HG03135 (cell line): ENCODE results near the gene ALG14.
"Not testable (repeated sequence)": the region's sequence is repeated elsewhere in the genome, so short reads cannot be mapped to it uniquely, and the experiment has no call there.

Experiments used
- ATAC-seq: cut with Tn5 transposase; IDR thresholded peaks from one replicate; pipeline ENCODE4 v1.9.1; 2021; ENCODE audit warnings: mild to moderate bottlenecking, moderate library complexity; ENCODE audit not compliant: unreplicated experiment

The ALG14 gene

GRCh38 chr1:95013950-95014574 lies 58.7 kb downstream of the ALG14 start:
- ATAC-seq, result no peak

GRCh38 chr1:95012389-95012788 lies 60.4 kb downstream of the ALG14 start:
- ATAC-seq, result no peak

GRCh38 chr1:95010158-95010557 lies 62.6 kb downstream of the ALG14 start:
- no peak for ATAC-seq

GRCh38 chr1:95007687-95008086 lies 65.1 kb downstream of the ALG14 start:
- ATAC-seq, result no peak

GRCh38 chr1:95006681-95007080 lies 66.1 kb downstream of the ALG14 start:
- ATAC-seq, result no peak

GRCh38 chr1:95005584-95005983 lies 67.2 kb downstream of the ALG14 start:
- no peak for ATAC-seq

- no peak for ATAC-seq
Observed at GRCh38 chr1:95004013-95004412, 68.7 kb downstream of the ALG14 start.

- no peak for ATAC-seq
Observed at GRCh38 chr1:95003433-95003738, 69.4 kb downstream of the ALG14 start.

GRCh38 chr1:95002540-95003432 lies 70.0 kb downstream of the ALG14 start:
- ATAC-seq, result no peak

- no peak for ATAC-seq
Observed at GRCh38 chr1:95002164-95002539, 70.6 kb downstream of the ALG14 start.

- no peak for ATAC-seq
Observed at GRCh38 chr1:94999456-95000131, 73.2 kb downstream of the ALG14 start.

GRCh38 chr1:94998748-94999147 lies 74.0 kb downstream of the ALG14 start:
- no peak for ATAC-seq

- no peak for ATAC-seq
Observed at GRCh38 chr1:94998114-94998513, 74.6 kb downstream of the ALG14 start.

- not testable (repeated sequence) for ATAC-seq
Observed at GRCh38 chr1:94995536-94995935, 77.2 kb downstream of the ALG14 start.

- ATAC-seq, result no peak
Observed at GRCh38 chr1:94994805-94995204, 77.9 kb downstream of the ALG14 start.

- ATAC-seq, result no peak
Observed at GRCh38 chr1:94993931-94994645, 78.7 kb downstream of the ALG14 start.

- no peak for ATAC-seq
Observed at GRCh38 chr1:94992863-94993563, 79.7 kb downstream of the ALG14 start.

- no peak for ATAC-seq
Observed at GRCh38 chr1:94992161-94992560, 80.6 kb downstream of the ALG14 start.

- no peak for ATAC-seq
Observed at GRCh38 chr1:94989911-94990473, 82.8 kb downstream of the ALG14 start.

GRCh38 chr1:94989398-94989797 lies 83.4 kb downstream of the ALG14 start:
- ATAC-seq, result no peak
